HG03457 (cell line): ENCODE measurements around the gene LSM2.
A peak's percentile ranks its signal among the peaks of the same experiment; 100 is the strongest.
"Not testable (repeated sequence)": the region's sequence is repeated elsewhere in the genome, so short reads cannot be mapped to it uniquely, and the experiment has no call there.

Experiments used
- ATAC-seq: cut with Tn5 transposase; IDR thresholded peaks from one replicate; pipeline ENCODE4 v1.9.1; 2021; ENCODE audit warnings: moderate number of reproducible peaks; ENCODE audit not compliant: unreplicated experiment

LSM2 gene

GRCh38 chr6:31806470-31807272 lies at the start of gene LSM2:
LSM2 (minus strand) TSS chr6:31806966; CDS start chr6:31806757, 209 bp downstream.
- ATAC-seq = peak; percentile 72

- ATAC-seq = not testable (repeated sequence)
These were observed 45.4 kb upstream of the LSM2 start for GRCh38 chr6:31851980-31852718.

- no peak for ATAC-seq
These were observed 44.7 kb upstream of the LSM2 start for GRCh38 chr6:31851485-31851832.

- ATAC-seq = no peak
These were observed 44.2 kb upstream of the LSM2 start for GRCh38 chr6:31850765-31851484.

- no peak for ATAC-seq
These were observed 40.7 kb upstream of the LSM2 start for GRCh38 chr6:31847276-31847978.

- no peak for ATAC-seq
These were observed 37.7 kb upstream of the LSM2 start for GRCh38 chr6:31844507-31844906.

GRCh38 chr6:31842053-31842452 lies 35.3 kb upstream of the LSM2 start:
- ATAC-seq = no peak

GRCh38 chr6:31839779-31840126 lies 33.0 kb upstream of the LSM2 start:
- not testable (repeated sequence) for ATAC-seq

GRCh38 chr6:31838968-31839367 lies 32.2 kb upstream of the LSM2 start:
- no peak for ATAC-seq

GRCh38 chr6:31838114-31838553 lies 31.4 kb upstream of the LSM2 start:
- not testable (repeated sequence) for ATAC-seq

- ATAC-seq = no peak
These were observed 30.8 kb upstream of the LSM2 start for GRCh38 chr6:31837369-31838113.

GRCh38 chr6:31836474-31837368 lies 30.0 kb upstream of the LSM2 start:
- ATAC-seq = no peak

GRCh38 chr6:31836047-31836473 lies 29.3 kb upstream of the LSM2 start:
- ATAC-seq = no peak

- ATAC-seq = no peak
These were observed 27.8 kb upstream of the LSM2 start for GRCh38 chr6:31834367-31835250.

GRCh38 chr6:31831350-31832215 lies 24.8 kb upstream of the LSM2 start:
- no peak for ATAC-seq

GRCh38 chr6:31830886-31831335 lies 24.1 kb upstream of the LSM2 start:
- ATAC-seq = no peak

- ATAC-seq = no peak
These were observed 23.0 kb upstream of the LSM2 start for GRCh38 chr6:31829633-31830283.
